GM21381 (cell line): Measurements from ENCODE around the gene SLC25A25.
"Not testable (repeated sequence)": the region's sequence is repeated elsewhere in the genome, so short reads cannot be mapped to it uniquely, and the experiment has no call there.

Source experiments
- ATAC-seq: cut with Tn5 transposase; IDR thresholded peaks from one replicate; pipeline ENCODE4 v1.9.1; 2021; ENCODE audit warnings: mild to moderate bottlenecking, moderate library complexity; ENCODE audit not compliant: unreplicated experiment

Gene SLC25A25

GRCh38 chr9:128067645-128068385 is at the start of gene SLC25A25:
TSS of gene SLC25A25 (plus strand) at chr9:128068232. CDS start at chr9:128068320, 88 bp downstream.
- peak; percentile 69 for ATAC-seq

- no peak for ATAC-seq
Observed at GRCh38 chr9:128020692-128021091, 47.3 kb upstream of the SLC25A25 start.

GRCh38 chr9:128021098-128021497 is 46.9 kb upstream of the SLC25A25 start:
- ATAC-seq, result no peak

GRCh38 chr9:128022886-128023285 is 45.1 kb upstream of the SLC25A25 start:
- no peak for ATAC-seq

- not testable (repeated sequence) for ATAC-seq
Observed at GRCh38 chr9:128023671-128024070, 44.4 kb upstream of the SLC25A25 start.

- ATAC-seq, result no peak
Observed at GRCh38 chr9:128024761-128025308, 43.2 kb upstream of the SLC25A25 start.

- ATAC-seq, result no peak
Observed at GRCh38 chr9:128025736-128026135, 42.3 kb upstream of the SLC25A25 start.

- ATAC-seq, result peak; percentile 44
Observed at GRCh38 chr9:128026255-128026772, 41.7 kb upstream of the SLC25A25 start.

GRCh38 chr9:128026773-128027541 is 41.1 kb upstream of the SLC25A25 start:
- ATAC-seq, result peak; percentile 21

GRCh38 chr9:128027705-128028104 is 40.3 kb upstream of the SLC25A25 start:
- ATAC-seq, result no peak

- no peak for ATAC-seq
Observed at GRCh38 chr9:128033609-128034008, 34.4 kb upstream of the SLC25A25 start.

GRCh38 chr9:128034821-128035652 is 33.0 kb upstream of the SLC25A25 start:
- ATAC-seq, result peak; percentile 49

GRCh38 chr9:128036522-128036921 is 31.5 kb upstream of the SLC25A25 start:
- ATAC-seq, result not testable (repeated sequence)

- not testable (repeated sequence) for ATAC-seq
Observed at GRCh38 chr9:128040783-128041182, 27.2 kb upstream of the SLC25A25 start.

GRCh38 chr9:128042043-128042442 is 26.0 kb upstream of the SLC25A25 start:
- ATAC-seq, result no peak

GRCh38 chr9:128043467-128043868 is 24.6 kb upstream of the SLC25A25 start:
- ATAC-seq, result no peak

- ATAC-seq, result not testable (repeated sequence)
Observed at GRCh38 chr9:128045409-128045808, 22.6 kb upstream of the SLC25A25 start.

- no peak for ATAC-seq
Observed at GRCh38 chr9:128045831-128046230, 22.2 kb upstream of the SLC25A25 start.

- no peak for ATAC-seq
Observed at GRCh38 chr9:128047231-128047630, 20.8 kb upstream of the SLC25A25 start.

GRCh38 chr9:128048663-128049062 is 19.4 kb upstream of the SLC25A25 start:
- no peak for ATAC-seq

- no peak for ATAC-seq
Observed at GRCh38 chr9:128049843-128050242, 18.2 kb upstream of the SLC25A25 start.
